IPS-NIHi7 (cell line): Measurements from ENCODE around the gene PARP11.

Source experiments
- DNase-seq: peaks from one replicate; pipeline ENCODE4 v3.0.0; 2012; ENCODE audit warnings: mixed read lengths; ENCODE audit errors: extremely low spot score

The PARP11 gene, protein sequence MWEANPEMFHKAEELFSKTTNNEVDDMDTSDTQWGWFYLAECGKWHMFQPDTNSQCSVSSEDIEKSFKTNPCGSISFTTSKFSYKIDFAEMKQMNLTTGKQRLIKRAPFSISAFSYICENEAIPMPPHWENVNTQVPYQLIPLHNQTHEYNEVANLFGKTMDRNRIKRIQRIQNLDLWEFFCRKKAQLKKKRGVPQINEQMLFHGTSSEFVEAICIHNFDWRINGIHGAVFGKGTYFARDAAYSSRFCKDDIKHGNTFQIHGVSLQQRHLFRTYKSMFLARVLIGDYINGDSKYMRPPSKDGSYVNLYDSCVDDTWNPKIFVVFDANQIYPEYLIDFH

DNA sequence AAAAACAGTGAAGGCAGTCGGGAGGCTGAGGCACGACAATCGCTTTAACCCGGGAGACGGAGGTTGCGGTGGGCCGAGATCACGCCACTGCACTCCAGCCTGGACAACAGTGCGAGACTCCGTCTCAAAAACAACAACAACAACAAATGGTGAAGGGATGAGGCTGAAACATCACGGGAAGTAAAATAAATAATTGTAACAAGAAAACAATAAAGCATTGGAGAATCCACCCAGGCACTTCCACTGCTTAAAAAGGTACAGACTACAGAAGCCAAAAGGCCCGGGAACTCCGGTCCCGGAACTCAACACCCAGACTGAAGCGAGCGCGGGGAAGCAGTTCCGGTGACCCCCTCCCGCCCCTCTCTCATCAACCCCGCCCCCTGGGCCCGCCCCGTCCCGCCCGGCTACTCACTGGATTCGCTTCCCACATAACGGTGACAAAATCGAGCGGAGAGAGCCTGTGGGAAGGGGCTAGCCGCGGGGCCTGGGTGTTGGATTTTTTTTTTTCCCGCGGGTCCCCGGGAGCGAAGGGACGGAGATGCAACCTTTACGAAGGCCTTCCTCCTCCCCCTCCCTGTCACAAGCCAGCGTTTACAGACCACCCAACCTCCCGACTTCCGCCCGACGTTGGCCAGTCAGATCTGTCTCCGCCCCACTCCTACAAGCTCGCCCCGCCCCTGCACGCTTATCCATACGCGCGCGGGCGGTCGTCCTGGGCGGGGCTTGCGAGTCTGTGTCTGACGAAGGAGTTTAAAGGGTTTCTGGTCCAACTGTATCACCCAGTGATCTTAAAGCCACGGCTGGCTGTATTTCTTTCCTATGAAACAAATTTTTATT lies at the start of gene PARP11:
PARP11 (minus strand) TSS at position 600 of the 837 bp plus-strand sequence; CDS start at position 430, 170 bp downstream.
- DNase-seq: peak; percentile 97

GRCh38 chr12:3922033-3922432 lies 48.8 kb upstream of the PARP11 start:
- no peak for DNase-seq

DNA sequence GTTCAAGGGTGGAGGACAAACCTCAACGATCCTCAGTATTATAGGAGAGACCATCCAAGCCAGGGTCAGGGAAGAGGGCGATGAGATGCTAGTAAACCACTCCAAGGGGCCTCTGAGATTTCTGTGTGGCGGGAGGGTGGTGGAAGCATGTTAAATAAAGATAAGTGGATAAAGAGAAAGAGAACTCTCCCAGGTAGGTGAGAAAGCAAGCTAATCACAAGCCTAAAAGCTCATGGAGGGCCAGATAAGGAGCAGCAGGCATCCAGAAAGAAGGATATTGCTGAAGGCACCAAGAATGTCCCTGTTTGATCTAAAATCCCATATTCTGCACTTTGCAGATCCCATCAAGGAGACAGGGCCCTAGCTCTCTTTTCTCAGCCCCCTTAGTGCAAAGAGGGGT lies 48.3 kb upstream of the PARP11 start:
- no peak for DNase-seq

- DNase-seq: no peak
Measured at GRCh38 chr12:3921151-3921471, 47.9 kb upstream of the PARP11 start.

DNA sequence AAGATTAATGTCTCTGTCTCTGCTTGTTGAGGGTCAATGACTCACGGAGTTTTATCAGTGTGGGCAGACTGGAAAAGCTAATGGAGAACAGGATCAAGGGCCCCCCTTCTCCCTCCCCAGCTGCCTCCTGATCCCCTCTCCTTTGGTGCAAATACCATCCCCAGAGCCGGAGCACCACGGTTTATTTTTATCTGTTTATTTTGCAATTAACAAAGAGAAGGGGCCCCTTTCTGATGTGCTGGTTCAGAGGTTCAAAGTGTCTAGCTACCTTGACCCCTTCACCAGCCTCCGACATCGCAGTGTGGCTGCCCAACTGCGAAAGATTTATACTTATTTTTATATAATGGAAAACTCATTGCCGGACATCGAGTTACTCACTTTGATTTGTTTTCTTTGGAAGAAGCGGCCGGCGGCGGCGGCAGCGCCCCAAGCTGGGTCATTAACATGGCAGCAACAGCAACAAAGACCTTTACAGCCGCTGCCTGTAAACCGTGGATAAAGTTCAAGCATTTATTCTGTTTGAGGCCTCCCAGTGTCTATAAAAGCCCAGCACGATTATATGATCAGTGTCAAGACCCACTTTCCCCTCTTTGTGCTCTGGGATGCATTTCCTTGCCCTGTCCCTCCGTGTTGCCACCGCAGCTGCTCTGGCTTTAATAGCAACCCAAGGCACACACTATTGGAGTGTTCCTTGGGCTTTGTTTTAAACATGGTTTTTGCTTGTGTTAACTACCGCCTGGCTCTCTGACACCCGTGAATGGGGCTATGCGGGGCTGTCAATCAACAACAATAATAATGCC lies 47.4 kb upstream of the PARP11 start:
- no peak for DNase-seq

DNA sequence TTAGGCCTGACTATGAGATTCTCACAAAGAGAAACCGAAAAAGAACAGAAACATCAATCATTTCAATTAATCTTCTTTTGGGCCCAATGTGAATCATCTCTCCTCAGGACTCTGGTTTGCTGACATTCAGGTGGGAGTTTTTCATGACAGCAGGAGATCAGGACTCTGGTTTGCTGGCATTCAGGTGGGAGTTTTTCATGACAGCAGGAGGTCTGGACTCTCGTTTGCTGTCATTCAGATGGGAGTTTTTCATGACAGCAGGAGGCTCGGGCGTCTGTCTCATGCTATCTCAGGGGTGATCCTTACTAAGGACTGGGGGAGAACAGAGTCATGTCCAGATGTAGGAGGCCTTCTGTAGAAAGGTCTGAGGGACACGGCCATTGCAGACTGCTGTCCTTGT lies 40.1 kb upstream of the PARP11 start:
- no peak for DNase-seq

GRCh38 chr12:3912863-3913262 lies 39.7 kb upstream of the PARP11 start:
- no peak for DNase-seq

GRCh38 chr12:3911409-3911808 lies 38.2 kb upstream of the PARP11 start:
- no peak for DNase-seq

- no peak for DNase-seq
Measured at GRCh38 chr12:3905664-3906063, 32.5 kb upstream of the PARP11 start.

DNA sequence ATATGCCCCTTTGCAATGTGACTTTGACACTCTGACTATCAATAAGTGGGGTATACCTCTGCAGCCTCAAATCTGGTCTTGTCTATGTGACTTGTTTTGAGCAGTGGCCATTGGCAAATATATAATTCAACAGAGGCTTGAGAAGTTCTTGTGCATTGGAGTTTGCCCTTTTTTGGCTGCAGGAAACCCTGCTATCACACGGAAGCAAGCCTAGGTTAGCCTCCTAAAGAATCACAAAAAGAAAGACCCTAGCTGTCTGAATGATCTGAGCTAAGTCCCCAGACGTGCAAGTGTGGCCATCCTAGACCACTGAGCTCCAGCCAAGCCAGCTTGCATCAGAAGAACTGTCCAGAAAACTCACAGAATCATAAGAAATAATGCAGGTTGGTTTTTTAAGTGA lies 31.8 kb upstream of the PARP11 start:
- no peak for DNase-seq

DNA sequence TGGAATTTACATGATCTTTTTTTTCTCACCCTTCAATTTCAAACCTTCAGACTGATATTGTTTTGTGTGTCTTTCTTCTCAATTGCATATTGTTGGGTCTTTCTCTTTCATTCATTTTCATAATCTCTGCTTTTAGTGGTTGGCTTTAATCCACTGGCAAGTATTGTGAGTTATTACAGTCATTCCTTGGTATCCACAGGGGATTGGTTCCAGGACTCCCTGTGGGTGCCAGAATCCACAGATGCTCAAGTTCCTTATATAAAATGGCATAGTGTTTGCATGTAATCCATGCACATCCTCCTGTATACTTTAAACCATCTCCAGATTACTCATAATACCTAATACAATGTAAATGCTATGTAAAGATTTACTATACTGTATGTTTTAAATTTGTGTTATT lies 29.7 kb upstream of the PARP11 start:
- DNase-seq: no peak

- DNase-seq: no peak
Measured at GRCh38 chr12:3901116-3901515, 27.9 kb upstream of the PARP11 start.

- DNase-seq: no peak
Measured at GRCh38 chr12:3898756-3899155, 25.6 kb upstream of the PARP11 start.

DNA sequence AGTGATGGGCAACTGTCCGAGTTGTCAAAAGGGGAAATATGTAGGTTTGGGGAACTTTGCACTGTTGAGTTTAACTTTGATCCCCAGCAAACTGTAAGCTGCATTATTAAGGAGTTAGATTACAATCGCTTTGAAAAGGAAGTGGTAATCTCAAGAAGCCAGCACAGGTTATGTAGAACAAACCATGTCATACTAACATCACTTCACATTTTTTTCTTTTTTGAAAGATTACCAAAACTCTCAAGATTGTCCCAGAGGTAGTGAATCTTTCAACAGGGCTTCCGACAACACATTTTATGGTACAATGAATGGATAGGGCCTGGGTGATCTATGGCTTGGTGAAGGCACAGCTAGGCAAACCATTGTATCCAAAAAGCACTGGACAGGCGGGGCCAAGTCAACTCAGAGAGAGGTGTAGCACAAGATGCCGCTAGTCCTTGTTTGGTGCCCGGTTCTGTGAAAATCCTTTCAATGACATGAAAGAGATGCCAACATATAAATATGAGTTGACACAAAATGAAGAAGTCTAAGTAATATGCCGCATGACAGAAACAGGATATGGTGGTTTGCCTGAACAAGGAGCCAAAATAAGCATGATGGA lies 24.3 kb upstream of the PARP11 start:
- DNase-seq: no peak

DNA sequence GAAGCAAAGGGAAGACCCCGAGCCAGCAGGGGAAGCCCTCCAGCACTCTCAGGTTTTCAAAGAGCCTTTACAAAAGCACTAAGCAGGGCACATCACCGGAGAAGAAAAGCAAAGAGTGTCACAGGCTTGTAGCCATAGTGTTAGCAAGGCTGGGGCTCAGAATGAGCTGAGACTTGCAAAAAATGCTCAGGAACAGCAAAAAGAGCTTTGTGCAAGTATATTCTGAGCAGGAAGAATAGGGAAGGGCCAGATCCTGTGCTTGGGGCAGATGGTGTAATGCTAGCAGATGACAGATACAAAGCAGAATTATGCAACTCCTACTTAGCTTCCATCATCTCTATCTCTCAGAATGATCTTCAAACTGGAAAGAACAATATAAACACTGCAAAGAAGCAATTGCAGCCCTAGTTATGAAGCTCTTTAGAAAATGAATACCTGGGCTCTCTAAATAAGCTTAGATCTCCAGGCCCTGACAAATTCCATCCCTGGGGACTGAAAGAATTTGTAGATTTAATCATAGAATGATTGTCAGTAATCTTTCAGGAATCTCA lies 23.7 kb upstream of the PARP11 start:
- no peak for DNase-seq

- DNase-seq: no peak
Measured at GRCh38 chr12:3896356-3896755, 23.2 kb upstream of the PARP11 start.

DNA sequence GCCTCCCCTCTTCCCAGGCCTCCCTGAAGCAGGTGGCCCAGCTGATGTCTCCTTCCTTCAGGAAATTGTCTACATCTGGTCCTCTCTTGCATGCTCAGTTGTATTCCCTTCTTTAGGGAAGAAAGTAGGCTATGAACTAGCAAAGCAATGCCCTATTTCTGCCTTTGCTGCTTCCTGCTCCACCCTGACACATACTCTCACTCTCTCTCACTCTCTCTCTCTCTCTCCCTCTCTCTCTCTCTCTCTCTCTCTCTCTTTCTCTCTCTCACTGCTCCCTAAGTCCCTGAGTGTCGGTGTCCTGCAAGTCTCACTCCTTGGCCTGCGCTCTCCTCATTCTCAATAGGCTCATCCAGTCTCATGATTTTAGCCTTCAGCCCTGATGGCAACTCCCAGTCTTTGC lies 19.4 kb upstream of the PARP11 start:
- no peak for DNase-seq

GRCh38 chr12:3891201-3891600 lies 18.0 kb upstream of the PARP11 start:
- no peak for DNase-seq

GRCh38 chr12:3888659-3889058 lies 15.5 kb upstream of the PARP11 start:
- no peak for DNase-seq

DNA sequence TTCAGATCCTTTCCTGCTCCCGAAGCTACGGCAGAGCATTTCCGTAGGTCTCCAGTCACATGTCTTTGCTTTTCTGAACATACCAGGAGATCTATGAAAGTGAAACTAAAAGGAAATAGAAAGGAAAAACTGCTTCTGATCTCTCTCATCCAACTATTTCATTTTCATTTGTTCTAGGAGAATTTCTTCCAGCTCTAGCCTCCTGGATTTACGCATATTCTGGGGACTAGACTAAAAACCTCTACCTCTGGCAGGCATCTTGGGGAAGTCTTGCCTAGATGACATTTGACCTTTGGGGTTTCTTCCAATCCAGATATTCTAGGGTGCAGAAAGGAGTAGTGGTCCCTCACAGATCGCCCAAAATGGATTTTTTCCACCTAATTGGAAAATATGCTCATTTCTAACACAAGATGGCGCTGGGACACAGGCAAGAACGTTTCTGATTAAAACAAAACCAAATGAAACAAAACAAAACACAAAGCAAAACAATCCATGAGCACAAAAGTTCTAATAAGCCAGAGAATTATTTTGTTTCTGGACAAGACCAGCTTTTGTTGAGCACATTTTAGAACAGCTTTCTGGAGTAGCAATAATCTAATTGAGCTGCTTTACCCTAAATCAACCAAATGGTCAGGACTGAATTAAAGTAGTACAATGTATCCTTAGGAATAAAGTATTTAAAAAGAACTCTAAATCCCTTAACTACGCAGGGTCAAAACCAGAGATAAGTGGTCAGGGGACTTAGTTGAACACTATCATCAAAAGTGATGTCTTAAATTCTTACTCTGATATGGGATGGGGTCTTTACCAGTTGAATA lies 12.3 kb upstream of the PARP11 start:
- peak; percentile 26 for DNase-seq

- DNase-seq: no peak
Measured at GRCh38 chr12:3884671-3885070, 11.5 kb upstream of the PARP11 start.
